OCI-LY1 (cell line): ENCODE results near the gene GDF10.

Experiments
- H2AFZ ChIP-seq: fragments of 200-600 bp; sonication (generic), shearing (Covaris generic); 2 replicates; pipeline ENCODE4 v1.6.0; 2014; ENCODE audit warnings: antibody characterized with exemption, mild to moderate bottlenecking, low read length
- H3F3A ChIP-seq: fragments of 200-600 bp; sonication (generic), shearing (Covaris generic); 2 replicates; pipeline ENCODE4 v1.6.0; 2014; ENCODE audit warnings: mild to moderate bottlenecking, antibody characterized with exemption, low read length, moderate library complexity; ENCODE audit not compliant: insufficient read depth
- H3K27ac ChIP-seq: fragments of 200-600 bp; sonication (generic); 2 replicates; pipeline ENCODE4 v1.5.1; 2014; ENCODE audit warnings: low read length, mixed run types, mild to moderate bottlenecking, low read depth; ENCODE audit not compliant: poor library complexity, severe bottlenecking
- H3K27me3 ChIP-seq: fragments of 200-600 bp; sonication (generic); 2 replicates; pipeline ENCODE4 v1.6.0; 2014; ENCODE audit warnings: antibody characterized with exemption, mild to moderate bottlenecking, low read length, moderate library complexity; ENCODE audit not compliant: insufficient read depth
- H3K36me3 ChIP-seq: fragments of 200-600 bp; sonication (generic); 2 replicates; pipeline ENCODE4 v1.6.1; 2014; ENCODE audit warnings: mild to moderate bottlenecking, antibody characterized with exemption, low read length, moderate library complexity, mixed read lengths; ENCODE audit not compliant: insufficient read depth
- H3K4me1 ChIP-seq: fragments of 200-600 bp; sonication (generic); 2 replicates; pipeline ENCODE4 v1.5.1; 2014; ENCODE audit warnings: mild to moderate bottlenecking, low read length, moderate library complexity; ENCODE audit not compliant: insufficient read depth, severe bottlenecking
- H3K4me2 ChIP-seq: fragments of 200-600 bp; sonication (generic), shearing (Covaris generic); 2 replicates; pipeline ENCODE4 v1.6.1; 2014; ENCODE audit warnings: low read length
- H3K4me3 ChIP-seq: fragments of 200-600 bp; sonication (generic); 2 replicates; pipeline ENCODE4 v1.5.1; 2014; ENCODE audit warnings: low read length, low read depth, mild to moderate bottlenecking, mixed read lengths; ENCODE audit not compliant: poor library complexity, severe bottlenecking
- H3K79me2 ChIP-seq: fragments of 200-600 bp; shearing (Covaris generic); 2 replicates; pipeline ENCODE4 v1.6.1; 2016; ENCODE audit warnings: mixed run types, low read length, mixed read lengths; ENCODE audit not compliant: insufficient read depth
- H3K9ac ChIP-seq: fragments of 200-600 bp; sonication (generic), shearing (Covaris generic); 2 replicates; pipeline ENCODE4 v1.6.1; 2014; ENCODE audit warnings: mild to moderate bottlenecking, low read length, mixed read lengths
- H3K9me2 ChIP-seq: fragments of 200-600 bp; sonication (generic), shearing (Covaris generic); 2 replicates; pipeline ENCODE4 v1.6.1; 2014; ENCODE audit warnings: low read depth, mild to moderate bottlenecking, low read length, mixed read lengths
- H3K9me3 ChIP-seq: fragments of 200-600 bp; shearing (Covaris generic); 2 replicates; pipeline ENCODE4 v1.6.1; 2014; ENCODE audit warnings: low read length, mixed read lengths
- H4K20me1 ChIP-seq: fragments of 200-600 bp; sonication (generic), shearing (Covaris generic); 2 replicates; pipeline ENCODE4 v1.6.0; 2016; ENCODE audit warnings: mild to moderate bottlenecking, low read length; ENCODE audit not compliant: insufficient read depth
- EZH2 ChIP-seq: fragments of 200-600 bp; sonication (generic), shearing (Covaris generic); IDR thresholded peaks from 2 replicates; pipeline ENCODE4 v1.8.0; 2017; ENCODE audit warnings: borderline replicate concordance, mixed run types, mild to moderate bottlenecking, antibody characterized with exemption, low read length, moderate library complexity, mixed read lengths
- TF ChIP-seq, protein P1 (sequence below): fragments of 200-600 bp; sonication (generic), shearing (Covaris generic); IDR thresholded peaks from 2 replicates; pipeline ENCODE4 v1.5.1; 2017; ENCODE audit warnings: mild to moderate bottlenecking, antibody characterized with exemption, low read length, moderate library complexity, mixed read lengths

The GDF10 gene

GRCh38 chr10:47283848-47284247 lies 16.1 kb upstream of the GDF10 start:
- H3F3A ChIP-seq = no peaks in the 10 kb centered on the region
- H3K36me3 ChIP-seq = no peaks in the 10 kb centered on the region
- H3K4me1 ChIP-seq = no peaks in the 10 kb centered on the region
- no peak overlapping the region for H3K4me2 ChIP-seq
- no peaks in the 10 kb centered on the region for H3K79me2 ChIP-seq
- no peaks in the 10 kb centered on the region for H4K20me1 ChIP-seq
- H3K9ac ChIP-seq = no peak overlapping the region
- no peak overlapping the region for H3K4me3 ChIP-seq
- H3K9me2 ChIP-seq = no peaks in the 10 kb centered on the region
- H3K27me3 ChIP-seq = 0 out of 2 replicates have a peak, but pooled peaks cover 7% of the 10 kb centered on the region
- TF ChIP-seq EZH2 = no peak
- TF ChIP-seq, protein P1, sequence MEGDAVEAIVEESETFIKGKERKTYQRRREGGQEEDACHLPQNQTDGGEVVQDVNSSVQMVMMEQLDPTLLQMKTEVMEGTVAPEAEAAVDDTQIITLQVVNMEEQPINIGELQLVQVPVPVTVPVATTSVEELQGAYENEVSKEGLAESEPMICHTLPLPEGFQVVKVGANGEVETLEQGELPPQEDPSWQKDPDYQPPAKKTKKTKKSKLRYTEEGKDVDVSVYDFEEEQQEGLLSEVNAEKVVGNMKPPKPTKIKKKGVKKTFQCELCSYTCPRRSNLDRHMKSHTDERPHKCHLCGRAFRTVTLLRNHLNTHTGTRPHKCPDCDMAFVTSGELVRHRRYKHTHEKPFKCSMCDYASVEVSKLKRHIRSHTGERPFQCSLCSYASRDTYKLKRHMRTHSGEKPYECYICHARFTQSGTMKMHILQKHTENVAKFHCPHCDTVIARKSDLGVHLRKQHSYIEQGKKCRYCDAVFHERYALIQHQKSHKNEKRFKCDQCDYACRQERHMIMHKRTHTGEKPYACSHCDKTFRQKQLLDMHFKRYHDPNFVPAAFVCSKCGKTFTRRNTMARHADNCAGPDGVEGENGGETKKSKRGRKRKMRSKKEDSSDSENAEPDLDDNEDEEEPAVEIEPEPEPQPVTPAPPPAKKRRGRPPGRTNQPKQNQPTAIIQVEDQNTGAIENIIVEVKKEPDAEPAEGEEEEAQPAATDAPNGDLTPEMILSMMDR = no peak
- no peak overlapping the region for H2AFZ ChIP-seq
- H3K27ac ChIP-seq = no peak overlapping the region
- H3K9me3 ChIP-seq = no peaks in the 10 kb centered on the region

GRCh38 chr10:47285381-47286115 lies 14.4 kb upstream of the GDF10 start:
- H3K27ac ChIP-seq = no peak overlapping the region
- no peaks in the 10 kb centered on the region for H3K36me3 ChIP-seq
- no peak overlapping the region for H3K4me3 ChIP-seq
- H3K79me2 ChIP-seq = no peaks in the 10 kb centered on the region
- no peaks in the 10 kb centered on the region for H4K20me1 ChIP-seq
- H3K9me2 ChIP-seq = no peaks in the 10 kb centered on the region
- H2AFZ ChIP-seq = no peak overlapping the region
- H3K4me2 ChIP-seq = no peak overlapping the region
- no peak overlapping the region for H3K9ac ChIP-seq
- no peaks in the 10 kb centered on the region for H3K9me3 ChIP-seq
- 0 out of 2 replicates have a peak, but pooled peaks cover 7% of the 10 kb centered on the region for H3K27me3 ChIP-seq
- H3K4me1 ChIP-seq = no peaks in the 10 kb centered on the region
- TF ChIP-seq, protein P1 = no peak
- no peak for TF ChIP-seq EZH2
- no peaks in the 10 kb centered on the region for H3F3A ChIP-seq

DNA sequence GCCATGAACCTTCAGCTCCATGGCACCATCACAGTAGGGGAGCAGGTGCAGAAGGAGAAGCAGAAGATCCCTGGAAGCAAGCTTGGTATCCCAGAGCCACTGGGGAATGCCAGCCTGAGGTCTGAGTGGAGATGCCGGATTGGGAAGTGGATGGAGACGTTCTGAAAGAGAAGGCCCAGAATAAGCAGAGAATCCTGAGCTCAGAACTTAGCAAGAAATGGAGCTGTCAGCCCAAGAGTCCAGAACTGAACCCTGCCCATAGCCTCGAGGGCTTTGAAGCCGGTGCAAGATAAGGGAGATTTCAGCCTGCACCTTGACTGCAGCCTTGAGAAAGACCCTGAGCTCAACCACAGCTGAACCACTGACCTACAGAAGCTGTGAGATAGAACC lies 13.9 kb upstream of the GDF10 start:
- Histone ChIP-seq H3K9me3 (no peaks in the 10 kb centered on the region), H3K79me2 (no peaks in the 10 kb centered on the region), H3K9ac (no peak overlapping the region), H3K4me1 (no peaks in the 10 kb centered on the region), H3K4me2 (no peak overlapping the region), H3K9me2 (no peaks in the 10 kb centered on the region), H2AFZ (no peak overlapping the region), H3K27me3 (0 out of 2 replicates have a peak, but pooled peaks cover 7% of the 10 kb centered on the region), H3K27ac (no peak overlapping the region), H4K20me1 (no peaks in the 10 kb centered on the region), H3K4me3 (no peak overlapping the region), H3F3A (no peaks in the 10 kb centered on the region), H3K36me3 (no peaks in the 10 kb centered on the region)
- no peak for TF ChIP-seq EZH2
- TF ChIP-seq, protein P1 = no peak
